Measurements from ENCODE around the gene PCSK5.
"Not testable (repeated sequence)": the region's sequence is repeated elsewhere in the genome, so short reads cannot be mapped to it uniquely, and the experiment has no call there.

Gene PCSK5

DNA sequence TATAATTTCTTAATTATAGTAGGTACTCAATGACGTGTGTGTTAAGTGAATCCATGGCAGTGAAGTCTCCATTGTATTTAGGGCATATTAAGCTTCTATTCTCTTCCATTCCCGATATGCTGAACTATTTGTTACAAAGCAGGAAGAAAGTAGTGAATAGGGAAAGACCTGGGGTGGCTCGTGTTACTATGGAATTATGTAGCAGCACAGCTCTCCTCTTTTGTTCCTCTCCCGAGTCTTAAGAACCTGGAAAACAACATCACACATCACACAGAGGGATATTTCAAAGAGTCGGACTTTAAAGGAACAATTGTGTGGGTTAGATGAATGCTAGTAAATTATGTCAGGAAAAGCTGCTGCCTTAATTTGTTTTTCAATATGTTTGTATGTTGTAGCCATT, 131.8 kb downstream of the PCSK5 start:
- DNase-seq: no peak

DNA sequence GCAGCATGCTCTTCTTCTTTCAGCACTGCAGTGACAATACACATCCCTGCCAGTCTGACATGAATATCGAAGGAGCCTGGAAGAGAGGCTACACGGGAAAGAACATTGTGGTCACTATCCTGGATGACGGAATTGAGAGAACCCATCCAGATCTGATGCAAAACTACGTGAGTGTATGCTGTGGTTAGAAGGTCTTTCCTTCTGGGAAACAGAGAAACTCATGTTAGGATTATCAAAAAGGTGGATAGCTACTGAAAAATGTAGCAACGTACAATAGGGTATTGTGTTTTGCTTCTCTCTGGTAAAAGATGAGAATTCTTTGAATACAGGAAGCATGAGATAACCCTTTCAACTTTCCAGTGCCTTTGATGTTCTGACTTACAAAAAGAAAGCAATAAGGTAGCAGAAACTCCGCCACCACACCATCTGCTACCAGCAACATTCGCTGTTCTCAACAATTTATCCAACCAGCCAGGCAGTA, 133.3 kb downstream of the PCSK5 start:
- DNase-seq: no peak

DNA sequence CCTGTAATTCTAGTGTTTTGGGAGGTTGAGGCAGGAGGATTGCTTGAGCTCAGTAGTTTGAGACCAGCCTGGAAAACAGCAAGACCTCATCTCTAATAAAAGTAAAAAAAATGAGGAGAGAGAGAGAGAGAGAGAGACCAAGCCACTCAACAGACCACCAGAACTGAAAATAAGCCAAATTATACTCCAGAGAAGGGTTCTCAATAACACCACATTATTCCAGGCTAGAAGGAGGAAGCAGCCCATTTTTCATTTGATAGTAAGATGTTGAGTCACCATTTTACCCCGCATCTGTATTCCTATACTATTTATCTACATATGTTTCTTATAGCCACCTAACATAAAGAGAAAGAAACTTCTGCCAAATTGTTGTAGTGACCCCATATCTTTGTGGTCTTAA, 134.8 kb downstream of the PCSK5 start:
- DNase-seq: no peak

DNA sequence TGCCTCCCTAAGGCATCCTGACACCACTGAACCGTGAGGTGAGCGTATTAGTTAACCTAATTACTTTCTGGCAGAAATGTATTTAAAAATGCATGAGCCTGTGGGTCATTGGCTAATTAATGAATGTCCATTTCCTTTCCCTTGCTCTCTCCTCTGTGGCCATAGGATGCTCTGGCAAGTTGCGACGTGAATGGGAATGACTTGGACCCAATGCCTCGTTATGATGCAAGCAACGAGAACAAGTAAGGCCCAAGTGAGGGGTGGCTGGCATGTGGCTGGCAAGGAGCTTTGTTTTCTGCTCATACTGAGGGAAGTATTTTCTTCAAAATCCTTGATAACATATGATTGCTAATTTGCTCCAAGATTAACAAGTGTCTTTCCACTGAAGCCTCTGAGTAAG, 136.3 kb downstream of the PCSK5 start:
- no peak for DNase-seq

DNA sequence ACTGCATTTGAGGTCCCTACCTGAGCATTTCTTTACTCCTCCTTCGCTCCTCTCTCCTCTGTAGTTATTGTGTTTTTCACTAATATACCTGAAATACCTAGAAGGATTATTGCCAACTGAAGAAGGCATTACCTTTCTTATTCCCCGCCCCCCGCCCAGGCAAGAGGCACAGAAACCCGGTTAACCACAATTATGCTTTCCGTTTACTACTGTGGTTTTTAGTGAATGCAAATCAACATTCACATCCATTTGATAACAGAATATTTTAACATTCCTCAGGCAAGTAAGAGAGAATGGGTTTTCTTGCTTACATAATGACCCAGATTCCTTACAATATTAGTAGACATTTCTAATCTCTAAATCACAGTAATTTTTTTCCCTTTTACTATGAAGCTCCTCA, 136.9 kb downstream of the PCSK5 start:
- DNase-seq: no peak

DNA sequence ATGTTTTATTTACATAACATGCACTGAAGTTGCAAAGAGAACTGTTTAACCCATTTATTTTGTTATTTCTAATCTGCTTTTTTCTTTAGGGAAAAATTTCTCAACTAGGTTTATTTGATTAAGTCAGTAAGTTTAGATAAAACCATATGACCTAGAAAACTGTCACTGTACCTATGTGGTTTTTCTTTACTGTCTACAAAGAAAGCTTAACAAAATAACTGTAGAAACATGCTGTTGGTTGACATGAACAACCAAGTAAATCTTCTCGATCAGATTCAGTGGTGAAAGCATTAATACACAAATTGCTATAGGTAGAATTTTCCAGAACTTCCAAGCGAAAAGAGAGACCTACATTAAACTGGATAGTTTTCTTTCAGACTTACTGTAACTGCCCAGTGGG, 137.4 kb downstream of the PCSK5 start:
- no peak for DNase-seq

DNA sequence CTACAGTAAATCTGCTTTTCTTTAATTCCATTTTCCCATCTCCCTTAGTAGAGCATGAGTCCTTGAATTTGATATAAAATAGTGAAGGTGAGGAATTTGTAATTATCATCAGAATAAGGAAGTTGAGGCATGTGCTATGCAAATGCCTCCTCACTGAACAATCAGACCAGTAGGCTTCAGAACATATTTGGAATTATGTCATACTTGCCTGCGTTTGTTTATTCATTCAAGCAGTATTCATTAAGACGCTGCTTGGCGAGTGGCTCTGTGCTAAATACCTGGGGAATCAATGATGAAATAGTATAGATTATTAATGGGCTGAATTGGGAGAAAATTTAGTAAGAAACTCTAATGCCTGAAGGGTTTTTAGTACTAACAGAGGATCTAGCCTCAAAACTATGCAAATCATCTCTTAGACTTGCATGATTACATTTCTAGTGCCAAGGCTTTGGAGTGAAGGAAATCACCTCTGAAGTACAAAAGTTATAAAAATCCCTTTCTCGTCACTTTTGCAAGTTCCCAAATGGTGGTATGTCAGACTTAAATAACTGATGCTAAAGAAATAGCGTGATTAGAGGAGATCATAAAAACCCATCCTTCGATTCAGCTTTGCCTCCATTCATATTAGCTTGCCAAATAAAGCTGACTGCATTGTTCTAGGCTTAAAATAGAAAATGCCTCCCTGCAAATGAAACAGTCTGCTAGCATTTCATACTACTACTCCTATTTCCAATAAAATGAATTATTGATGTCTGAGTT, 141.7 kb downstream of the PCSK5 start:
- DNase-seq: no peak

DNA sequence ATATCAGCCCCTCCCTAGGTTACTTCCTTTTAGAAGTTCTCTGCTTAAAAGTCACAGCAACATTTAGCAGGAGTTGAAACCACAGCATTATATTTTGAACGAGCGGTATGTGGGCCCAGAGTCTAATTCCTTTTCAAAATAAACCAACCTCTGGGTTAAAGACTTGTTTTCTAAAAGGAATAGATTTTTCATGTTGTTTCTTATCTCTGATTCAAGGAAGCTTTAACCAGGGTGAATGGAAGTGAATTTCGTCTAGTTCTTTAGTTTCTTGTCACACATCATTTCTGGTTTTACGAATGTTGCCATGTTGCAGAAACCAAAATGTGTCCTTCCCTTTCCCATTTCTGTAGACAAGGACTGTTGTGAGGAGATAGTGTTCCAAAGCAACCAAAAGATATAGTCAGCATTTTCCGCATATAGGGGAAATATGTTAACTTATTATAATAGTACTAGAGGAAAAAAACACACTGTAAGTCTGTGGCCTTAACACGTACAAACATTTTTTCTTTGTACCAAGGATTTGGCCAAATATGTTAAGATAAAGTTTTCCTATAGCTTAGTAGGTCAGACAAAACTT, 142.4 kb downstream of the PCSK5 start:
- no peak for DNase-seq

DNA sequence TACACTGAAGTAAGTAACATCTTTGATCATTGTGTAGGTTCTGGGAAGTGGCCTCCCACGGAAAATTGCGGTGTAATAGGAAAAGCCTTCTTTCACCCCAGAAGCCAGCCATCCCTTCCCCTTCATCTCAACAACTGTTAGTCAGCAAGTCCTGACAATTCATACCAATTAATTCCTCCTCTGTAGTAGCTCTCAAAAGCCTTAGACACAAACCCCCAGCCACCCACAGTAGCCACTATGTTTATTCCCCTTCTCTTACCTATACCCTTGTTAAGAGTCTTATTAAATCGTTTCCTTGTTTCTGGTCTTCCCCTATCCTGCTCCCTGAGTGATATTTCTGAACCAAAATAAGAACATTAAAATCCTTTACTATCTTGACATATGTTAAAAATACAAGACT, 143.6 kb downstream of the PCSK5 start:
- no peak for DNase-seq

DNA sequence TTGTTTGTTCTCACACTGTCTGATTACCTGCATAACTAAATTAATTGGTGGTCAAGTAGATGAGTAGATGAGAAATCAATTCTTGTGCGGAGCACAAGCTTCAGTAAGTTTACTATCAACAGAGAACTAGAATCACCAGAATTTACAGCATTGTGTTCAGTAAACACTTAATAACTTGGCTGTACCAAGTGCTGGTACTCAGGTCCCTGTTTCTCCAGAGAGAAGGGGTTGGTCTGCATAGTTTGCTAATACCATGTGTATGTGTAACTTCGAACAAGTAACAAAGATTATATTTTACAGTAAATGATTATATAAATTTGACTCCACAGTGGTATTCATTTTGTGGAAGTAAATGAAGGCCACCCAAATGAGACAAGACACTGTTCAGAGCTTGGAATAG, 146.3 kb downstream of the PCSK5 start:
- no peak for DNase-seq

DNA sequence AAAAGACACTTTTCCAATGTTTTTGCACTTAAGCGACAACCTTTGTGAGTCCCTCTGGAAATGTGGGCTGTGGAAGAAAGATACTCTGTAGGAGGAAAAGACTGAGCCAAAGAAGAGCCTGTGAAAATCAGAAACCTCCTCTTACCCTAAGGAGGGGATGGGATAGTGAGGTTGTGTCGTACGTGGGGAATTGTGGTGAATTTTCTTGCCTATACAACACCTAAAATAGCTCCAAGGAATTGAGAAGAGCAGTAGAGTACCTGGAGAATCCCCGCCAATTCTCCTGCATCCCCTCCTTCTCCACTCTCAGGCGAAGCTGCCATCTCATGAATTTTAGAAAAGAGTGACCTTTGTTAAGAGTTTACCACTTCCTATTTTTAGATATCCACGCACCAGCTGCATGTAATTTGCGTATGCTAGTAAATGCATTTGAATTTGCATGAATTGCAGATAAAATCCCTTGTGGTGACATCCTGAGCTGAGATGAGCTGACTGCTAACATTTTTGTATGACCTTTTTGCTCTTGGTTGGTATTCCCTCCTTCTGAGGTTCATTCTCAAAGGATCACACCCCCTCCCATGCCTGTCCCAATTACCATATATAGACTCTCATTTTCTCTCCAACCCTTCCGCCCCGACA, 147.2 kb downstream of the PCSK5 start:
- DNase-seq: no peak

DNA sequence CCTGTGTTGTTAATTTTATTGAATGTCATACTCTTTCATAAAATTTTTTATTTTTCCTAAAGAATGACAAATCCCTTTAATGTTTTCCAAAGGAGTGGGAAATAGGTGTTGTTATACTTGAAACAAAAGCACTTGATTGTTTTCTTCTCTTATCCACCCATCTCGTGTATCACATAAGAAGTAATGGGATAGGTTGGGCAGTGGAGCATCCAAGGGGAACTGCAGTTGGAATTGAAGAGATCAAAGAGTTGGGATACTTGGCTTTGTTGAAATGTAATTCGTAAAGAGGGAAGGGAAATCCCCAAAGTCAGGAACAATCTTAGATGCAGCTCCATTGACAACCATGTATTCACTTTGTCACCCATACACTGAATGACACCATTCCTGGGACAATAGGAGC, 148.0 kb downstream of the PCSK5 start:
- DNase-seq: no peak

DNA sequence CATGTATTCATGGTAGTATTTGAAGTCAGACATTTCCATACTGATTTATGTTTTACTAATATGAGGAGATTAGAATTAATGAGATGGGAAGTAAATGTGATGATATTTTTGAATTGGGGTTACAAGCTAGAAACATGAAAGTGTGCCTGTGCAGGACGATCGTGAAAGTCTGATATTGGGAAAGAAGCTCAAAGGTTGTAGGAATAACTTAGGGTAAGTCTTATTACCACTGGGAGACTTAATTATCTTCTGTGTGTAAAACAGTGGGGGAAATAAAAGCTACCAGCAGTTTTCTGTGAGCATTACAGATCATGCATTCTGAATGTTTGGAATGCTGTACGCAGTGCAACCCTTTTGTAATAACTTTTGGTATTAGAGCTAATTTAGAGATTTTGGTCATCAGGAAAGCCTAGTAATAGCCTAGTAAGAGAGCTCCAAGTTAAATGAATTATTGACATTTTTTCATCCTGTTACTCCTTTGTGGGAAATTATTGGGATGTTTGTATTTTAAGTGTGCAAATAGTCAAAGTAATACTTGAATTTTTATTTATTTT, 153.9 kb downstream of the PCSK5 start:
- DNase-seq: no peak

DNA sequence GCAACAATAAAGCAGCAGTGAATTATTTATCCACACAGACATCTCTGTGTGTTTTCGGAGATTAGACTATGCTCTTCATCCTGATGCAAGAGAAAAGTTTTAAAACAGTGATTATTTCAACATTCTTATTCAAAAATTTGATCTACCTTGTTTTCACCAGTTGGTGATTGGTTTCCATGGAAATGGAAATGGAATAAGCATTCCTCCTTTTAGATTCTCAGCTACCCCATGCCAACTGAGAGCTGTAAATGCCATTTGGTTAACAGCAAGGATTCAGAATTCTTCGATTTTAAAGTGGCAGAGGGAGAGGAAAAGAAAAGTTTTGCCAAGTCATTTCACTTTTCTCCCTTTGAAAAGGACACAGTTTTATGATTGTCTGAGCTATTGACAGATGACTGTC, 154.7 kb downstream of the PCSK5 start:
- DNase-seq: no peak

DNA sequence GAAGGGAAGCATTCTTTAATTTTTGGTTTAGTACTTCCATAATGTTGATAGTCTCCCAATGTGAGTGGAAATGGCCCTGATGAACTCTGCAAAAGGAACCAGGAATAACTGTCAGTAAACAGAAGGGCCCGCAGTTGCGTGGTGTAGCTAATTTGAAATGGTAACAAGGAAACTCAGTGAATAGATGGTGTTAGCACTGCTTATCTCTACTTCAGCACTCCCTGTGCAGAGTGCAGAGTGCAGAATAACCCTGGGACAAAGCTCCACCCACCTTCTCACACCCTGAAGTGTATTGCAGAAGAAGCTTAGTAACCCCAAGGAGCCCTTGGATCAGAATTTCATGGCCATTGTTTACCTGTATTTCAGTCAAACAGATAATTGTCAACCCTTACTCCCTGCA, 158.9 kb downstream of the PCSK5 start:
- no peak for DNase-seq

DNA sequence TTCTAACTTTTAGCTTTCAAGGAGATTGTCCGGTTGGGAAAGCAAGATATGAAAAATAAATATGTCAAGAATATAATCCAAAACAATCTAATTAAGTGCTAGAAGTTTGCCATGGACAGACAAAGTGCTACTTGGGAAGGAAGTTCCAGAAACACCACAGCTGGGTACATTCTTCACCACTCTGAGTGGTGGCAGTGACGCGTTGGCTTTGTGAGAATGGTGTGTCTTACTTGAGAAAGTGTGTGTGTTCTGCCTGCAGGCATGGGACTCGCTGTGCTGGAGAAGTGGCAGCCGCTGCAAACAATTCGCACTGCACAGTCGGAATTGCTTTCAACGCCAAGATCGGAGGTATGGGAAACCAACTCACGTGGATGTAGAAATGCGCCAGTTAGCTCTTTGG, 177.2 kb downstream of the PCSK5 start:
- DNase-seq: no peak

DNA sequence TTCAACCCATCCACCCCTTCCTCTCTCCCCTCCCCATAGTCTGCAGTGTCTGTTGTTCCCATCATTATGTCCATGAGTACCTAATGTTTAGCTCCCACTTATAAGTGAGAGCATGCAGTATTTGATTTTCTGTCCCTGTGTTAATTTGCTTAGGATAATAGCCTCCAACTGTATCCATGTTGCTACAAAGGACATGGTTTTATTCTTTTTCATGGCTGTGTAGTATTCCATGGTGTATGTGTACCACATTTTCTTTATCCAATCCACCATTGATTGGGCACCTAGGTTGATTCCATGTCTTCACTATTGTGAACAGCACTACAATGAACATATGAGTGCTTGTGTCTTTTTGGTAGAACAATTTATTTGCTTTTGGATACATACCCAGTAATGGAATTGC, 187.1 kb downstream of the PCSK5 start:
- DNase-seq: no peak

DNA sequence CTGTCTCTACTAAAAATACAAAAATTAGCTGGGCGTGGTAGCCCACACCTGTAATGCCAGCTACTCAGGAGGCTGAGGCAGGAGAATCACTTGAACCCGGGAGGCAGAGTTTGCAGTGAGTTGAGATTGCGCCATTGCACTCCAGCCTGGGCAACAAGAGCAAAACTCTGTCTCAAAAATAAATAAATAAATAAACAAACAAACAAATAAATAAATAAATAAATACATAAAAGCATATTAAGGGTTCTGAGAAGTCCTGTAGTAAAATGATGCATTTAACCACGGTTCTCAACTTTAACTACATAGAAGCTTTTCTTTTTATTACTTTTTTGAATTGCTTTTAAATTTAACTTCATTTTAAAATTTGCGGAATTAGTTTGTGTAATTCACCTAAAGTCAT, 190.8 kb downstream of the PCSK5 start:
- not testable (repeated sequence) for DNase-seq

DNA sequence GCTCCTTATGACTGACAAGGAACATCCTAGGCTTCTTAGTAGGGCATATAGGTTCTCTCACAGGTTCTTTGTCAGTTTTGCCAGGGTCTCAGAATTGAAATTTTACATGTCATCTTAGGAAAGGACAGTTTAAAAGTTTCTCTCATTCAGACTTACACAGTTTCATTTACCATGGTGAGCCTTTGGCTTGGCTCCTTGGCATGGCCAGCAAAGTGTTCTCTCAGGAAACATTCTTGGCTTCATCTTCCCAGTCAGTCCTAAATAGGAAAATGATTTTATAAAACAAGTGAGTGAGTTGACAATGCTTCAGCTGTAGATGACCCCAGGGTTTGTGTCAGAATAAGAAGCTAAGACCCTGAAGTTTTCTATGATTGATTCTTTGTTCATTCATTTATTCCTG, 191.6 kb downstream of the PCSK5 start:
- DNase-seq: no peak

DNA sequence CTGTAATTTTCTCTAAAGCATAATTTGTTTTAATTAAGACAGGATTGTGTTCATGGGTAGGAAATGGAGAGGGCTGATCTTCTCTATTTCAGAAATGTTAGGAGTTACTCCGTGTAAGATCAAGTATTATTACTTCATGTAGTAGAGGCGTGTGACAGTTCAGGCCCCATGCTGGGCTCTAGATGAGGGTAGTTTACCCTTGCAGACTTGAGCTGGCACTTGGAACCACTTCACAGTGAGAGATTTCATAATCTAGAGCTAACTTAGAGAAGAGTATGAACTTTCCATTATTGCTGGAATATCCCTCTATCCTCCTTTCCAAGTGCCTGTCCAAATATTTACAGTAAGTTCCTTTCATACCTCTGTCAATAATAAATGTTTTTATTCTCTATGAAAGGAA, 195.1 kb downstream of the PCSK5 start:
- DNase-seq: no peak

DNA sequence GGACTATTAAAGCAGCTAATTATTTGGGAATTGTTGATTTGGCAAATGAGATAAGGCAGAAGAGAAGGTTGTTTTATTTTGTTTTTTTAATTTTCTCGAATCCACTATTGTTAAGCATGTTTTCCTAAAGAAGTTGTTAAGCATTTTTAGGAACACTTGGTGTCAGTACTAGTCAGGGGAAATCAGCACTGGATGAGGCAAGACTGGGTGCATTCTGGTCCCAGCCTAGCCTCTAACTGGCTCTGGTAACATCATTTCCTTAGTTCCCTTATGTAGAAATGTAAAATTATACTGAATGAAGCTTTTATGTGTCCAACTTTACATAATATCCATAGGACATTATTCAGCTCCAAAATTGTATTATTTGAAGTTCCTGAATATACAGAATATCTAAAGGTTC, 196.1 kb downstream of the PCSK5 start:
- DNase-seq: no peak

DNA sequence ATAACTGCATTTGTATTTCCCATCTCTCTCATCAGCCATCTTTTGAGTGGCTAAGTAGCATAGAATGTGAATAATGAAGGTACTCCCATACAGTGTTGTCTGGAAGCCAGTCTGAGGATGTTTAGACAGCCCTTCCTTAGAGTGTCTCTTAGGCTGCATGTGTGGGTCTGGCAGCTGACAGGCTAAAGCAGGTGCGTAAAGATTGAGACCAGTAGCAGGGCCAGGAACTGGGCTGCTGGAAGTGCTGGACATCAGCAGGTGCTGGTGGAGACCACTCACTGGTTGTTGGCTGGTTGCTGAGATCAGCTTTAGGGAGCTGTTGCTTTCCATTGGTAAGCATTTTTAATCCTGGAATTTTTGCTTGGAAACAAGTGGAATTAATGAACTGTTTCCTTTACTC, 197.5 kb downstream of the PCSK5 start:
- DNase-seq: no peak

DNA sequence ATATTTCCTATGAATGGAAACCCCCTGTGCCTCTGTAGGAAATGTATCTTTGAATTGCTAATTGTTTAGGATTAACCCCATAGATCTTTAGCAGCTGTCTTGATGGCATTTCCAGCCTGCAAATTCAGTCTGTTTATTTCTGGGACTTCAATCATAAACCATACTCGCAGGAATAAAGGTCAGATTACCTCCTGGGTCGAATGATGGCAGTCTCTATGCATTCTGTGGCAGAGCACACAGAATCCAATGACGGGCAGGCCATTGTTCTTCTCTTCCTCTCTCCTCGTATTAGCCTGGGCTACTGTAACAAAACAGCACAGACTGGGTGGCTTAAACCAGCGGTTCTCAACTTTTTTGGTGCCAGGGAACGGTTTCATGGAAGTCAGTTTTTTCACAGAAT, 199.9 kb downstream of the PCSK5 start:
- no peak for DNase-seq

DNA sequence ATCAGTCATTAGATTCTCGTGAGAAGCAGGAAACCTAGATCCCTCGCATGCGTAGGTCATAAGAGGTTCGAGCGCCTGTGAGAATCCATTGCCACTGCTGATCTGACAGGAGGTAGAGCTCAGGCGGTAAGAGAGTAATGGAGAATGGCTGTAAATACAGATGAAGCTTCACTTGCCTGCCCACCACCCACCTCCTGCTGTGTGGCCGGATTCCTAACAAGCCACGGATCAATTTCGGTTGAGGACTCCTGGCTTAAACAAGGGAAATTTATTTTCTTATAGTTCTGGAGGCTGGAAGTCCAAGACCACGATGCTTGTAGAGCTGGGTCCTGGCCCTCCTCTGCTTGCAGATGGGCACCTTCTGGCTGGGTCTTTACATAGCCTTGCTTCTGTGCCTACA, 200.4 kb downstream of the PCSK5 start:
- DNase-seq: no peak
